Endothelial cell (in vitro differentiated cells): ENCODE measurements around the gene KIF20B. TPM values are rescaled to one million over a fixed set of nuclear protein-coding genes. Genes with fewer than 3 reads are reported as not detected.

Experiments used
- DNase-seq: peaks from one replicate; pipeline ENCODE4 v3.0.0; 2021; ENCODE audit warnings: low spot score
- H3K27ac Mint-ChIP-seq: one replicate; pipeline ENCODE4 v1.8.0; 2021; ENCODE audit warnings: mixed read lengths, inconsistent platforms; ENCODE audit not compliant: unreplicated experiment
- H3K27me3 Mint-ChIP-seq: one replicate; pipeline ENCODE4 v1.8.0; 2021; ENCODE audit warnings: mild to moderate bottlenecking, moderate library complexity, mixed read lengths, inconsistent platforms; ENCODE audit not compliant: unreplicated experiment
- H3K36me3 Mint-ChIP-seq: one replicate; pipeline ENCODE4 v1.8.0; 2021; ENCODE audit warnings: mild to moderate bottlenecking, low read depth, mixed read lengths, inconsistent platforms; ENCODE audit not compliant: unreplicated experiment
- H3K4me1 Mint-ChIP-seq: one replicate; pipeline ENCODE4 v1.8.0; 2021; ENCODE audit warnings: mild to moderate bottlenecking, mixed read lengths, inconsistent platforms; ENCODE audit not compliant: unreplicated experiment
- H3K4me3 Mint-ChIP-seq: one replicate; pipeline ENCODE4 v1.8.0; 2021; ENCODE audit warnings: mild to moderate bottlenecking, mixed read lengths, inconsistent platforms; ENCODE audit not compliant: unreplicated experiment
- H3K9me3 Mint-ChIP-seq: one replicate; pipeline ENCODE4 v1.8.0; 2021; ENCODE audit warnings: mixed read lengths, inconsistent platforms; ENCODE audit not compliant: unreplicated experiment
- CTCF ChIP-seq: fragments of 200-600 bp; sonication (generic); IDR thresholded peaks from one replicate; pipeline ENCODE4 v1.5.0; 2021; ENCODE audit warnings: antibody characterized with exemption; ENCODE audit not compliant: unreplicated experiment
- total RNA-seq: library from RNA; stranded (reverse); fragmentation: NEBNext Ultra II Directional; extraction: Animal tissue kit (Norgen Biotek cat#: 25700); gene quantifications from one replicate; pipeline ENCODE4 v1.2.1, GENCODE V29; 2021; ENCODE audit not compliant: unreplicated experiment

The KIF20B gene
- total RNA-seq, 1 donor from 2014 or later, result 12.9 TPM

GRCh38 chr10:89808842-89809241, 107.5 kb downstream of the KIF20B start:
- Mint-ChIP-seq H3K4me3 (no peak overlapping the region), H3K27ac (no peak overlapping the region), H3K9me3 (no peaks in the 10 kb centered on the region), H3K36me3 (no peaks in the 10 kb centered on the region), H3K4me1 (peaks cover 8% of the 10 kb centered on the region), H3K27me3 (no peaks in the 10 kb centered on the region)
- no peak for TF ChIP-seq CTCF
- DNase-seq, result no peak

- H3K4me3 Mint-ChIP-seq, result no peak overlapping the region
- peaks cover 8% of the 10 kb centered on the region for H3K4me1 Mint-ChIP-seq
- H3K9me3 Mint-ChIP-seq, result no peaks in the 10 kb centered on the region
- no peak for DNase-seq
- H3K27ac Mint-ChIP-seq, result no peak overlapping the region
- no peaks in the 10 kb centered on the region for H3K36me3 Mint-ChIP-seq
- H3K27me3 Mint-ChIP-seq, result no peaks in the 10 kb centered on the region
- TF ChIP-seq CTCF, result no peak
Observed at GRCh38 chr10:89809766-89810165, 108.4 kb downstream of the KIF20B start.

- no peaks in the 10 kb centered on the region for H3K27me3 Mint-ChIP-seq
- no peak for TF ChIP-seq CTCF
- H3K9me3 Mint-ChIP-seq, result no peaks in the 10 kb centered on the region
Observed at GRCh38 chr10:89810908-89811525, 109.6 kb downstream of the KIF20B start.

GRCh38 chr10:89813546-89813945, 112.2 kb downstream of the KIF20B start:
- Mint-ChIP-seq H3K27ac (no peak overlapping the region), H3K36me3 (peaks cover 11% of the 10 kb centered on the region), H3K9me3 (peaks cover 6% of the 10 kb centered on the region), H3K4me1 (peaks cover 8% of the 10 kb centered on the region), H3K4me3 (no peak overlapping the region), H3K27me3 (no peaks in the 10 kb centered on the region)
- TF ChIP-seq CTCF, result no peak
- no peak for DNase-seq

More at GRCh38 chr10:89810908-89811525, 109.6 kb downstream of the KIF20B start:
- Mint-ChIP-seq H3K27ac (no peak overlapping the region), H3K4me1 (peaks cover 8% of the 10 kb centered on the region), H3K36me3 (no peaks in the 10 kb centered on the region), H3K4me3 (no peak overlapping the region)
- DNase-seq, result no peak

GRCh38 chr10:89814278-89814677, 112.9 kb downstream of the KIF20B start:
- Mint-ChIP-seq H3K36me3 (peaks cover 12% of the 10 kb centered on the region), H3K4me3 (no peak overlapping the region), H3K9me3 (peaks cover 7% of the 10 kb centered on the region), H3K27ac (no peak overlapping the region), H3K27me3 (no peaks in the 10 kb centered on the region), H3K4me1 (peaks cover 1% of the 10 kb centered on the region)
- no peak for TF ChIP-seq CTCF
- no peak for DNase-seq
